CD4-positive, CD25-positive, alpha-beta regulatory T cell (primary cell): ENCODE data around the gene ALDH1A1. TPM values are rescaled to one million over a fixed set of nuclear protein-coding genes. Genes with fewer than 3 reads are reported as not detected.

Experiments used
- ATAC-seq, 2 donors: fragments of 150-1000 bp; cut with Tn5 transposase; one replicate each; pipeline ENCODE4 v1.10.0; 2021; ENCODE audit warnings: low read depth in 2 of 2, moderate number of reproducible peaks in 2 of 2, moderate library complexity in 1 of 2
- DNase-seq, 3 donors: peaks; one replicate each; pipeline versions ENCODE4 v3.0.0 to v3.0.0-alpha.2; 2012 to 2022; ENCODE audit warnings: mixed read lengths in 1 of 3
- H3K27ac ChIP-seq: one replicate; pipeline ENCODE4 v1.7.0; 2013; ENCODE audit warnings: mild to moderate bottlenecking, low read length; ENCODE audit not compliant: insufficient read depth, poor library complexity, severe bottlenecking
- H3K27me3 ChIP-seq: one replicate; pipeline ENCODE4 v1.7.0; 2013; ENCODE audit warnings: low read length; ENCODE audit not compliant: control insufficient read depth, insufficient read depth
- H3K36me3 ChIP-seq: one replicate; pipeline ENCODE4 v1.7.0; 2013; ENCODE audit warnings: mild to moderate bottlenecking, low read length, moderate library complexity; ENCODE audit not compliant: control insufficient read depth, insufficient read depth
- H3K4me1 ChIP-seq: 2 replicates; pipeline ENCODE4 v1.7.0; 2013; ENCODE audit warnings: mild to moderate bottlenecking, low read length; ENCODE audit not compliant: insufficient read depth, control insufficient read depth, poor library complexity, severe bottlenecking
- H3K4me3 ChIP-seq: one replicate; pipeline ENCODE4 v1.7.0; 2013; ENCODE audit warnings: low read depth, mild to moderate bottlenecking, low read length, moderate library complexity
- H3K9me3 ChIP-seq, 2 experiments: 1 replicate in 1 of 2; 2 replicates in 1 of 2; pipeline ENCODE4 v1.7.0; 2013; ENCODE audit warnings: low read length in 2 of 2, mild to moderate bottlenecking in 1 of 2, moderate library complexity in 1 of 2; ENCODE audit not compliant: control insufficient read depth in 2 of 2
- H3K27ac Mint-ChIP-seq, 3 donors: one replicate each; pipeline ENCODE4 v1.8.0; 2020 to 2022; ENCODE audit warnings: mild to moderate bottlenecking in 3 of 3, mixed read lengths in 3 of 3, moderate library complexity in 2 of 3
- H3K27me3 Mint-ChIP-seq: one replicate; pipeline ENCODE4 v1.8.0; 2022; ENCODE audit warnings: mild to moderate bottlenecking, mixed read lengths
- H3K36me3 Mint-ChIP-seq: one replicate; pipeline ENCODE4 v1.8.0; 2020; ENCODE audit warnings: mixed read lengths
- H3K4me1 Mint-ChIP-seq, 4 donors: one replicate each; pipeline ENCODE4 v1.8.0; 2020 to 2022; ENCODE audit warnings: mixed read lengths in 4 of 4, mild to moderate bottlenecking in 1 of 4
- H3K4me3 Mint-ChIP-seq, 4 donors: one replicate each; pipeline ENCODE4 v1.8.0; 2020 to 2022; ENCODE audit warnings: mild to moderate bottlenecking in 4 of 4, mixed read lengths in 4 of 4, moderate library complexity in 3 of 4
- H3K9me3 Mint-ChIP-seq, 7 donors: one replicate each; pipeline ENCODE4 v1.8.0; 2020 to 2022; ENCODE audit warnings: mixed read lengths in 7 of 7, mild to moderate bottlenecking in 3 of 7, moderate library complexity in 2 of 7
- polyA plus RNA-seq, 4 donors: library from polyadenylated mRNA; unstranded; fragments of 300-500 nt; fragmentation: Illumina TruSeq; gene quantifications; one replicate each; pipeline ENCODE4 v1.2.3, GENCODE V29; 2021
- total RNA-seq: library from RNA; stranded (reverse); gene quantifications from one replicate; pipeline ENCODE4 v1.2.3, GENCODE V29; 2022

ALDH1A1 gene
- total and polyA plus RNA-seq, 5 donors from 2014 or later: 0.10 to 1.0 TPM; not detected in 3

DNA sequence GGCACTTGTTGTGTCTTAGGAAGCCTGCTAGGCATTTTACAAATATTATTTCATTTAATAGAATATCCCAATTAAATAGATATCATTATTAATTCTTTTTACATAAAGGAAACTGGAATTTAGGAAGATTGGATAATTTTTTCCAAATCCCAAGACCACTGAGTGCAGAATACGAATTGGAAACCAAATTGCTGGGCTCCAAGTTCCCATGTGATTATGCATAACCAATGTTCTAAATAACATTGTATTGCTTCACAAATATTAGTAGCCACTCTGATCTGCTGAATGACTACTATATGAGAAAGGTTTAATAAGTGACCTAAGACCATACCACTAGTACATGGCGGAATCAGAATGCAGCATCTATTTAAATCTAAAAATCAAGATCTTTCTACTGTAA, 57.7 kb downstream of the ALDH1A1 start:
- no peak overlapping the region for H3K27ac Mint-ChIP-seq
- no peaks in the 10 kb centered on the region for H3K27me3 ChIP-seq

DNA sequence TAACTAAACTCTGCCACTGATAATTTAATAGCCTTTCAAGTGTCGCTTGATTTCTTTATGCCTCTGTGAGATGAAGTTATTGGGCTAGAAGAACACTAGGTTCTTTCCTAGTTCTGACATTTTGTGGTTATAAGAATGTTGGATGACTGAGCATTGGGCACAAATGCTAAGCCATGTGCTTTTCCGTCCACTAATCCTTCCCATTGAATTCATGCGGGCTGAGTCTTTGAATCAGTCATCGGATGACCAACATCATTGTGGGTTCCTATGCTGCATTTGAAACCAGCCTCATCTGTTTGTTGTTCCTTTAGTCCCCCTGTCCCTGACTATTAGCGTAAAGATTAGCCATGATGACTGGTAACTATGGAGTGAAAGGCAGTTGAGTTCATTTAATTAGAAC, 58.5 kb downstream of the ALDH1A1 start:
- DNase-seq: no peak
- Mint-ChIP-seq H3K4me3 (peak overlapping the region in 1 of 4 donors; percentile 9), H3K27ac (no peak overlapping the region), H3K27me3 (peaks cover 4% of the 10 kb centered on the region), H3K36me3 (no peaks in the 10 kb centered on the region), H3K9me3 (peaks cover 0 to 6% (median 0%) of the 10 kb centered on the region in 7 donors), H3K4me1 (no peaks in the 10 kb centered on the region)
- H3K27ac ChIP-seq: no peak overlapping the region
- H3K4me3 ChIP-seq: no peak overlapping the region
- ATAC-seq: no peak
- no peaks in the 10 kb centered on the region for H3K4me1 ChIP-seq
- no peaks in the 10 kb centered on the region for H3K27me3 ChIP-seq
- H3K36me3 ChIP-seq: no peaks in the 10 kb centered on the region
- no peaks in the 10 kb centered on the region for H3K9me3 ChIP-seq

More for the DNA sequence above, 57.7 kb downstream of the ALDH1A1 start:
- no peaks in the 10 kb centered on the region for H3K36me3 Mint-ChIP-seq
- Histone ChIP-seq H3K4me3 (no peak overlapping the region), H3K9me3 (no peaks in the 10 kb centered on the region), H3K4me1 (no peaks in the 10 kb centered on the region), H3K36me3 (no peaks in the 10 kb centered on the region), H3K27ac (no peak overlapping the region)
- peaks cover 0 to 6% (median 0%) of the 10 kb centered on the region in 7 donors for H3K9me3 Mint-ChIP-seq
- no peaks in the 10 kb centered on the region for H3K4me1 Mint-ChIP-seq
- no peak overlapping the region for H3K4me3 Mint-ChIP-seq
- no peak for DNase-seq
- ATAC-seq: no peak
- peaks cover 4% of the 10 kb centered on the region for H3K27me3 Mint-ChIP-seq

DNA sequence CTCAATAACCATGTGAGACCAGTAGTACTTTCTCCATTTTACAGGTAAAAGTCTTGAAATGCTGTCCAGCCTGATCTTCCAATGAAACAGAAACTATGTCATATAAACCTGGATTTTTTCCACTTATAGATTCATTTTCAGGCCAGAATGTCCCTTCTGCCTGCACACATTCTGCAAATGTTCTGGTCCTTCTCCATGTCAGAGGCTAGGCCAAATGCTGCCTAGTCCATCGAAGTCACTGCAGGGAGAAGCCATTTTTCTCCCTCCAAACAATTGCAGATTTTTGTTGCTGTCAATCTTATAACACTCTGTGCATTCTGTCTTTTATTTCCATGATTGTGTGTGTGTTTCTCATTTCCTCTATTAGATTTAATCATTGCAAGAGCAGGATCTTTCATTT, 59.4 kb downstream of the ALDH1A1 start:
- Histone ChIP-seq H3K27me3 (no peaks in the 10 kb centered on the region), H3K4me3 (no peak overlapping the region), H3K9me3 (no peaks in the 10 kb centered on the region), H3K36me3 (no peaks in the 10 kb centered on the region), H3K4me1 (no peaks in the 10 kb centered on the region), H3K27ac (no peak overlapping the region)
- no peaks in the 10 kb centered on the region for H3K36me3 Mint-ChIP-seq
- DNase-seq (no peak), ATAC-seq (no peak)
- no peak overlapping the region for H3K27ac Mint-ChIP-seq
- no peak overlapping the region for H3K4me3 Mint-ChIP-seq
- H3K9me3 Mint-ChIP-seq: peaks cover 0 to 6% (median 0%) of the 10 kb centered on the region in 7 donors
- peaks cover 4% of the 10 kb centered on the region for H3K27me3 Mint-ChIP-seq
- no peaks in the 10 kb centered on the region for H3K4me1 Mint-ChIP-seq

DNA sequence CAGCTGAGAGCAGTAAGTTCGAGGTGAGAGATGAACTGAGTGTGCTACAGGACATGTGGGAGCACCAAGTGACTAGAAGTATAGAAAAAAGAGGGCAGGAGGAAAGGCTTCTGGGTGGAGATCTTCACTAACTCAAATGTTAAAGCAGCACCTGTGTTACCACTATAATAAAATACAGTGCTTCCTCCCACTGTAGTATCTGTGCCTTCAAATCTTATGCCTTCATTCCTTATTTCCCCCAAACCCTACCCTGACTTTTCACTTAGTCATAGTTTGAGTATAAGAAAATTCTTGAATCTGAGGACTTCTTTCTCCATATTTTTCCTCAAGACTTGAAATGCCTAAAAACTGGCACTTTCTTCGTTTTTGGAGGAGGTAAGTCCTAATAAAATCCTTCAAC, 61.8 kb downstream of the ALDH1A1 start:
- Histone ChIP-seq H3K36me3 (no peaks in the 10 kb centered on the region), H3K27me3 (no peaks in the 10 kb centered on the region), H3K4me3 (no peak overlapping the region), H3K27ac (no peak overlapping the region), H3K4me1 (no peaks in the 10 kb centered on the region), H3K9me3 (no peaks in the 10 kb centered on the region)
- H3K9me3 Mint-ChIP-seq: peaks cover 0 to 6% (median 0%) of the 10 kb centered on the region in 7 donors
- H3K4me3 Mint-ChIP-seq: no peak overlapping the region
- peaks cover 4% of the 10 kb centered on the region for H3K27me3 Mint-ChIP-seq
- H3K36me3 Mint-ChIP-seq: no peaks in the 10 kb centered on the region
- ATAC-seq (no peak), DNase-seq (no peak)
- no peak overlapping the region for H3K27ac Mint-ChIP-seq
- H3K4me1 Mint-ChIP-seq: no peaks in the 10 kb centered on the region

DNA sequence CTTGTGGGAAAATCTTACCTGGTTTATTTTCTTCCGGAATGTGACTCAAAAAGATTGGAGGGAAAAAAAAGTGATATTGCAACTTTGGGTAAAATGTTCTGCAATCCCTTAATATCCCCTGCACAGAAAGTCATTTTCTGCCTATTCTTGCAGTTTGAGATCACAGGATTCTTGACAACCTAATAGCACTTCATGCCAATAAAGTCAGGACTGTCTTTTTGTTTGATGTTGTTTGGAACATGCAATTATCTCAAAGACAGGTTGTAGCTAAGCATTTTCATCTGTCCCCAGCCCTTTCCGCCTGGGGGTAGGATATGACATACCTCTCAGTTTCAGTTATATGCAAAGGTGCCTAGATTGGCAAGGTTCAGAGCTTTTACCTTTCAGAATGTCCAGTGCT, 63.9 kb downstream of the ALDH1A1 start:
- H3K9me3 ChIP-seq: no peaks in the 10 kb centered on the region
- Mint-ChIP-seq H3K9me3 (peaks cover 0 to 4% (median 0%) of the 10 kb centered on the region in 7 donors), H3K4me3 (no peak overlapping the region), H3K27ac (no peak overlapping the region), H3K4me1 (no peaks in the 10 kb centered on the region), H3K27me3 (no peaks in the 10 kb centered on the region), H3K36me3 (no peaks in the 10 kb centered on the region)
- DNase-seq (no peak), ATAC-seq (no peak)
- no peak overlapping the region for H3K27ac ChIP-seq
- no peak overlapping the region for H3K4me3 ChIP-seq
- no peaks in the 10 kb centered on the region for H3K36me3 ChIP-seq
- H3K4me1 ChIP-seq: no peaks in the 10 kb centered on the region
- H3K27me3 ChIP-seq: no peaks in the 10 kb centered on the region

DNA sequence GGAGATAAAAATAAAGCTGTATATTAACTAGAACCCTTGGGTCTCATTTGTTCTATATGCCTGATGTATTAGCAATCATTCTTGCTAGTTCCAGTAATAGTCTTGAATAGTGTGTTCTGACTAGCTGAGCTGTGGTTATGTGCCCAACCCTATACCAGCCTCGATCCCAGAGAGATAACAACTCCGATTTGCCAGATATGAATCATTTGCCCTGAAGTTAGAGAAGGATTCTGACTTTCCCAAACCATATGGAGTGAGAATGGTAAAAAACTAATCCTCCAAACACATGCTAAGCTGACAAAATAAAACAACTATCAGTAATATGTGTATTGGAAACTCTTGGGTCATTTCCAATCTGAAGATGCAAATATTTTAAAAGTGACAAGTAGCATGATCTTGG, 64.8 kb downstream of the ALDH1A1 start:
- H3K36me3 ChIP-seq: no peaks in the 10 kb centered on the region
- no peak overlapping the region for H3K4me3 Mint-ChIP-seq
- no peaks in the 10 kb centered on the region for H3K27me3 ChIP-seq
- no peak overlapping the region for H3K27ac ChIP-seq
- no peaks in the 10 kb centered on the region for H3K36me3 Mint-ChIP-seq
- ATAC-seq (no peak), DNase-seq (no peak)
- H3K27me3 Mint-ChIP-seq: no peaks in the 10 kb centered on the region
- no peak overlapping the region for H3K27ac Mint-ChIP-seq
- peaks cover 0 to 4% (median 0%) of the 10 kb centered on the region in 7 donors for H3K9me3 Mint-ChIP-seq
- no peaks in the 10 kb centered on the region for H3K4me1 Mint-ChIP-seq
- no peaks in the 10 kb centered on the region for H3K9me3 ChIP-seq
- H3K4me3 ChIP-seq: no peak overlapping the region
- no peaks in the 10 kb centered on the region for H3K4me1 ChIP-seq

DNA sequence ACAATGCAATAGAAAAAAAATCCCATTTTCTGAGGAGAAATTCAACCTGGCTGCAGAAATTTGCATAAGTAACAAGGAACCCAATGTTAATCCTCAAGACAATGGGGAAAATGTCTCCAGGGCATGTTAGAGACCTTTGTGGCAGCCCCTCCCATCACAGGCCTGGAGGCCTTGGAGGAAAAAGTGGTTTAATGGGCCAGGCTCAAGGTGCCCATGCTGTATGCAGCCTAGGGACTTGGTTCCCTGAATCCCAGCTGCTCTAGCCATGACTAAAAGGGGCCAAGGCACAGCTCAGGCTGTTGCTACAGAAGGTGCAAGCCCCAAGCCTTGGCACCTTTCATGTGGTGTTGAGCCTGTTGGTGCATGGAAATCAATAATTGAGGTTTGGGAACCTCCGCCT, 66.5 kb downstream of the ALDH1A1 start:
- Histone ChIP-seq H3K9me3 (no peaks in the 10 kb centered on the region), H3K36me3 (no peaks in the 10 kb centered on the region), H3K27me3 (no peaks in the 10 kb centered on the region), H3K4me1 (no peaks in the 10 kb centered on the region), H3K4me3 (no peak overlapping the region), H3K27ac (no peak overlapping the region)
- Mint-ChIP-seq H3K27me3 (no peaks in the 10 kb centered on the region), H3K36me3 (no peaks in the 10 kb centered on the region), H3K27ac (no peak overlapping the region), H3K4me1 (no peaks in the 10 kb centered on the region), H3K4me3 (no peak overlapping the region), H3K9me3 (peaks cover 0 to 4% (median 0%) of the 10 kb centered on the region in 7 donors)
- no peak for DNase-seq
- ATAC-seq: no peak

DNA sequence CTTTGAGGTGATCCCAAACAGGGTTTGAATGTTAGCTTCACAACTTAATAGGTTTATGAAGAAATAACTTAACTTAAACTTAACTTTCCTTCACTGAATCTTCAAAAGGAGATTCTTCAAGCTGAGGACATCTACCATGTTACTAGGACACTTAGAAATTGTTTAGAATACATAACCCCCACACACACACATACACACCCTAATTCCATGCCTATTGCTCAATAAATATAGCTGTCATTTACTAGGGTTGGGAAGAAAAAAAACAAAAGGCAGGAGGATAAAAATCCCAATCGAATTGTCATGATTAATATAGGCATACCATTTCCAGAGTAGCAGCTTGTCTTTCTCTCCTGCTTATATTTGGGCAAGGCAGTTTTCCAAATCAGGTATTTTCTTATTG, 68.3 kb downstream of the ALDH1A1 start:
- H3K27me3 ChIP-seq: no peaks in the 10 kb centered on the region
- H3K36me3 Mint-ChIP-seq: no peaks in the 10 kb centered on the region
- ATAC-seq (no peak), DNase-seq (no peak)
- no peak overlapping the region for H3K27ac ChIP-seq
- no peak overlapping the region for H3K4me3 ChIP-seq
- no peaks in the 10 kb centered on the region for H3K4me1 ChIP-seq
- H3K27me3 Mint-ChIP-seq: no peaks in the 10 kb centered on the region
- no peaks in the 10 kb centered on the region for H3K36me3 ChIP-seq
- H3K27ac Mint-ChIP-seq: no peak overlapping the region
- H3K9me3 Mint-ChIP-seq: peaks cover 0 to 4% (median 0%) of the 10 kb centered on the region in 7 donors
- H3K4me3 Mint-ChIP-seq: no peak overlapping the region
- no peaks in the 10 kb centered on the region for H3K4me1 Mint-ChIP-seq
- no peaks in the 10 kb centered on the region for H3K9me3 ChIP-seq
